Hepatocyte (in vitro differentiated cells): ENCODE results near the gene UHRF1. TPM values are rescaled to one million over a fixed set of nuclear protein-coding genes. Genes with fewer than 3 reads are reported as not detected.

Experiments
- DNase-seq: peaks from one replicate; pipeline ENCODE4 v3.0.0-alpha.2; 2016; ENCODE audit warnings: low spot score
- H2AFZ ChIP-seq: fragments of 200-600 bp; sonication (generic); 2 replicates; pipeline ENCODE4 v1.6.0; 2016; ENCODE audit warnings: antibody characterized with exemption, mild to moderate bottlenecking
- H3K27ac ChIP-seq: fragments of 200-600 bp; sonication (generic); 2 replicates; pipeline ENCODE4 v1.5.1; 2016; ENCODE audit warnings: mild to moderate bottlenecking
- H3K27me3 ChIP-seq: fragments of 200-600 bp; sonication (generic); 2 replicates; pipeline ENCODE4 v1.6.1; 2016
- H3K36me3 ChIP-seq: fragments of 200-600 bp; sonication (generic); replicated peaks from 2 replicates; pipeline ENCODE4 v1.5.1; 2016; ENCODE audit warnings: low read depth; ENCODE audit not compliant: insufficient read depth
- H3K4me1 ChIP-seq: fragments of 200-600 bp; sonication (generic); 2 replicates; pipeline ENCODE4 v1.5.1; 2016; ENCODE audit warnings: mild to moderate bottlenecking, moderate library complexity; ENCODE audit not compliant: insufficient read depth
- H3K4me2 ChIP-seq: fragments of 200-600 bp; sonication (generic); 2 replicates; pipeline ENCODE4 v1.6.0; 2016
- H3K4me3 ChIP-seq: fragments of 200-600 bp; sonication (generic); 2 replicates; pipeline ENCODE4 v1.5.1; 2016; ENCODE audit warnings: mild to moderate bottlenecking
- H3K79me2 ChIP-seq: fragments of 200-600 bp; sonication (generic); 2 replicates; pipeline ENCODE4 v1.6.0; 2017; ENCODE audit warnings: mild to moderate bottlenecking
- H3K9me2 ChIP-seq: fragments of 200-600 bp; sonication (generic); replicated peaks from 2 replicates; pipeline ENCODE4 v1.6.0; 2017; ENCODE audit warnings: mild to moderate bottlenecking; ENCODE audit not compliant: insufficient read depth
- H3K9me3 ChIP-seq: fragments of 200-600 bp; sonication (generic); 2 replicates; pipeline ENCODE4 v1.5.1; 2016; ENCODE audit warnings: low read depth, mild to moderate bottlenecking
- H4K20me1 ChIP-seq: fragments of 200-600 bp; sonication (generic); 2 replicates; pipeline ENCODE4 v1.6.0; 2016; ENCODE audit warnings: mild to moderate bottlenecking; ENCODE audit not compliant: insufficient read depth, poor library complexity, severe bottlenecking
- CTCF ChIP-seq: fragments of 200-600 bp; sonication (generic); IDR thresholded peaks from 2 replicates; pipeline ENCODE4 v1.5.1; 2016; ENCODE audit warnings: antibody characterized with exemption, mild to moderate bottlenecking; ENCODE audit not compliant: poor library complexity
- EZH2 ChIP-seq: fragments of 200-600 bp; sonication (generic); IDR thresholded peaks from 2 replicates; pipeline ENCODE4 v1.6.1; 2016; ENCODE audit warnings: antibody characterized with exemption, mild to moderate bottlenecking, borderline replicate concordance
- EZH2phosphoT487 ChIP-seq: fragments of 200-600 bp; sonication (generic); IDR thresholded peaks from one replicate; pipeline ENCODE4 v1.6.1; 2018; ENCODE audit warnings: antibody characterized with exemption, mild to moderate bottlenecking, low read depth, moderate library complexity; ENCODE audit not compliant: unreplicated experiment, severe bottlenecking
- WGBS: methylation state at CpG from one replicate; pipeline ENCODE4 v1.1.6; 2016; ENCODE audit warnings: low lambda C conversion rate; ENCODE audit errors: missing lambda C conversion rate; 5-methylcytosine and 5-hydroxymethylcytosine counted together
- polyA plus RNA-seq: library from polyadenylated mRNA; unstranded; fragments of >200 nt; fragmentation: Nextera tagmentation; extraction: Ambion mirVana; gene quantifications from 2 replicates; pipeline ENCODE4 v1.2.1, GENCODE V29; 2016
- total RNA-seq: library from RNA; depleted of rRNA; stranded (reverse); fragments of >200 nt; gene quantifications from 2 replicates; pipeline ENCODE4 v1.2.3, GENCODE V29; 2014

UHRF1 gene
- total and polyA plus RNA-seq, 2 experiments from 2014 or later = 9.9 to 11.5 TPM

- Histone ChIP-seq H3K36me3 (no peaks in the 10 kb centered on the region), H2AFZ (no peak overlapping the region), H3K9me2 (no peaks in the 10 kb centered on the region), H3K79me2 (peaks cover 98% of the 10 kb centered on the region), H3K9me3 (no peaks in the 10 kb centered on the region), H3K4me1 (peaks cover 18% of the 10 kb centered on the region), H3K4me2 (no peak overlapping the region), H3K4me3 (no peak overlapping the region), H3K27ac (no peak overlapping the region), H3K27me3 (no peaks in the 10 kb centered on the region), H4K20me1 (peaks cover 98% of the 10 kb centered on the region)
- WGBS = 69% methylated on average over 21 of the region's 22 CpGs
- no peak for TF ChIP-seq EZH2phosphoT487
- TF ChIP-seq CTCF = no peak
- no peak for TF ChIP-seq EZH2
- DNase-seq = no peak
These were observed 76.3 kb downstream of the UHRF1 start for GRCh38 chr19:4985551-4985991.

GRCh38 chr19:4986056-4986455, 76.8 kb downstream of the UHRF1 start:
- no peak for DNase-seq
- Histone ChIP-seq H2AFZ (no peak overlapping the region), H3K36me3 (no peaks in the 10 kb centered on the region), H3K27ac (no peak overlapping the region), H3K9me3 (no peaks in the 10 kb centered on the region), H4K20me1 (peaks cover 98% of the 10 kb centered on the region), H3K9me2 (no peaks in the 10 kb centered on the region), H3K4me3 (no peak overlapping the region), H3K79me2 (peaks cover 98% of the 10 kb centered on the region), H3K4me1 (peaks cover 18% of the 10 kb centered on the region), H3K4me2 (no peak overlapping the region), H3K27me3 (no peaks in the 10 kb centered on the region)
- no peak for TF ChIP-seq CTCF
- no peak for TF ChIP-seq EZH2phosphoT487
- TF ChIP-seq EZH2 = no peak
- 93% methylated on average over 16 of the region's 19 CpGs for WGBS

- no peaks in the 10 kb centered on the region for H3K9me3 ChIP-seq
- H3K36me3 ChIP-seq = no peaks in the 10 kb centered on the region
- peaks cover 98% of the 10 kb centered on the region for H3K79me2 ChIP-seq
- H2AFZ ChIP-seq = no peak overlapping the region
- no peak for DNase-seq
- WGBS = 67% methylated on average over 19 of the region's 19 CpGs
- H3K27ac ChIP-seq = no peak overlapping the region
- H3K9me2 ChIP-seq = no peaks in the 10 kb centered on the region
- peaks cover 97% of the 10 kb centered on the region for H4K20me1 ChIP-seq
- H3K4me3 ChIP-seq = no peak overlapping the region
- peak overlapping the region; percentile 63 for H3K4me2 ChIP-seq
- H3K4me1 ChIP-seq = peaks cover 18% of the 10 kb centered on the region
- H3K27me3 ChIP-seq = no peaks in the 10 kb centered on the region
- TF ChIP-seq EZH2 (no peak), EZH2phosphoT487 (no peak), CTCF (no peak)
These were observed 77.2 kb downstream of the UHRF1 start for GRCh38 chr19:4986471-4986891.

GRCh38 chr19:4987256-4987655, 78.0 kb downstream of the UHRF1 start:
- peak overlapping the region; percentile 36 for H3K27ac ChIP-seq
- peak overlapping the region; percentile 63 for H3K4me2 ChIP-seq
- peaks cover 98% of the 10 kb centered on the region for H3K79me2 ChIP-seq
- H4K20me1 ChIP-seq = peaks cover 98% of the 10 kb centered on the region
- TF ChIP-seq EZH2phosphoT487 (no peak), EZH2 (no peak), CTCF (no peak)
- H2AFZ ChIP-seq = no peak overlapping the region
- H3K9me3 ChIP-seq = no peaks in the 10 kb centered on the region
- H3K4me3 ChIP-seq = no peak overlapping the region
- no peak for DNase-seq
- peaks cover 18% of the 10 kb centered on the region for H3K4me1 ChIP-seq
- no peaks in the 10 kb centered on the region for H3K9me2 ChIP-seq
- H3K36me3 ChIP-seq = no peaks in the 10 kb centered on the region
- 24% methylated on average over 11 of the region's 11 CpGs for WGBS
- H3K27me3 ChIP-seq = no peaks in the 10 kb centered on the region
